H1 (cell line): ENCODE results near the gene ABCA13. TPM values are rescaled to one million over a fixed set of nuclear protein-coding genes. Genes with fewer than 3 reads are reported as not detected.

Source experiments
- CTCF ChIA-PET: fragments of 300-600 bp; sonication (Branson Sonifier 250); formaldehyde crosslinking; loops from one replicate; lab custom pipeline; 2021; ENCODE audit not compliant: partially characterized antibody; lab: Charles Lee
- POLR2A ChIA-PET: fragments of 300-600 bp; sonication (Branson Sonifier 250); formaldehyde crosslinking; loops from one replicate; lab custom pipeline; 2021; ENCODE audit warnings: inconsistent platforms; ENCODE audit not compliant: partially characterized antibody; lab: Charles Lee
- DNase-seq, 2 experiments: peaks; one replicate each; pipeline versions ENCODE4 v3.0.0 to v3.0.0-alpha.2; 2010 to 2022; ENCODE audit warnings: low spot score in 2 of 2, low read depth in 1 of 2, mixed read lengths in 1 of 2
- FAIRE-seq: peaks from 2 replicates; lab custom pipeline; 2011; peaks lifted over from hg19 to GRCh38; lab: Jason Lieb, UNC
- H2AFZ ChIP-seq: 2 replicates; pipeline ENCODE4 v1.8.1; 2012; ENCODE audit warnings: low read length, inconsistent platforms
- H2AK5ac ChIP-seq: 2 replicates; pipeline ENCODE4 v1.6.1; 2013; ENCODE audit warnings: low read depth, low read length
- H2BK120ac ChIP-seq: replicated peaks from 2 replicates; pipeline ENCODE3; 2013; ENCODE audit warnings: low read depth, low read length, inconsistent platforms
- H2BK12ac ChIP-seq: 2 replicates; pipeline ENCODE4 v1.6.1; 2013; ENCODE audit warnings: low read depth, low read length
- H2BK15ac ChIP-seq: 2 replicates; pipeline ENCODE4 v1.6.1; 2013; ENCODE audit warnings: low read length
- H2BK20ac ChIP-seq: 2 replicates; pipeline ENCODE4 v1.6.1; 2013; ENCODE audit warnings: low read length
- H2BK5ac ChIP-seq: 2 replicates; pipeline ENCODE4 v1.6.1; 2013; ENCODE audit warnings: low read depth, low read length
- H3K14ac ChIP-seq: 2 replicates; pipeline ENCODE4 v1.6.1; 2013; ENCODE audit warnings: inconsistent platforms; ENCODE audit not compliant: insufficient read length
- H3K18ac ChIP-seq: 2 replicates; pipeline ENCODE4 v1.6.1; 2013; ENCODE audit warnings: low read length; ENCODE audit errors: extremely low read depth
- H3K23ac ChIP-seq: 2 replicates; pipeline ENCODE4 v1.6.1; 2013; ENCODE audit warnings: inconsistent platforms; ENCODE audit not compliant: insufficient read length
- H3K23me2 ChIP-seq: 2 replicates; pipeline ENCODE4 v1.6.1; 2013; ENCODE audit warnings: low read depth, low read length
- H3K27ac ChIP-seq: 2 replicates; pipeline ENCODE4 v1.6.1; 2011; ENCODE audit warnings: low read depth, low read length, inconsistent platforms
- H3K27me3 ChIP-seq, 4 experiments: replicated peaks in 1 of 4; 1 replicate in 1 of 4; 2 replicates in 3 of 4; pipeline versions ENCODE4 v1.6.1 to v1.8.1; 2011 to 2013; ENCODE audit warnings: low read length in 3 of 4, mild to moderate bottlenecking in 3 of 4, inconsistent platforms in 2 of 4, mixed read lengths in 2 of 4, moderate library complexity in 1 of 4; ENCODE audit not compliant: control insufficient read depth in 3 of 4, insufficient read depth in 3 of 4; ENCODE audit errors: extremely low read depth in 1 of 4
- H3K36me3 ChIP-seq, 4 experiments: 2 replicates each; pipeline versions ENCODE4 v1.6.1 to v1.8.1; 2011 to 2013; ENCODE audit warnings: mild to moderate bottlenecking in 4 of 4, low read length in 3 of 4, moderate library complexity in 2 of 4, control low read depth in 1 of 4, inconsistent platforms in 1 of 4; ENCODE audit not compliant: insufficient read depth in 4 of 4, control insufficient read depth in 2 of 4
- H3K4ac ChIP-seq: replicated peaks from 2 replicates; pipeline ENCODE3; 2013; ENCODE audit warnings: low read length, low read depth, mixed read lengths, inconsistent platforms; ENCODE audit not compliant: insufficient read length
- H3K4me1 ChIP-seq, 4 experiments: replicated peaks in 1 of 4; 1 replicate in 1 of 4; 2 replicates in 3 of 4; pipeline versions ENCODE4 v1.6.1 to v1.8.1; 2011 to 2013; ENCODE audit warnings: low read length in 3 of 4, inconsistent platforms in 2 of 4, mixed read lengths in 1 of 4; ENCODE audit not compliant: insufficient read depth in 4 of 4, control insufficient read depth in 3 of 4
- H3K4me2 ChIP-seq, 2 experiments: 2 replicates each; pipeline versions ENCODE4 v1.6.1 to v1.8.1; 2011 to 2013; ENCODE audit warnings: low read depth in 2 of 2, low read length in 2 of 2, control low read depth in 1 of 2, inconsistent platforms in 1 of 2, mild to moderate bottlenecking in 1 of 2; ENCODE audit not compliant: insufficient read depth in 1 of 2
- H3K4me3 ChIP-seq, 4 experiments: fragments of 200-600, 300-600 bp in 1 of 4; sonication (generic), shearing (Covaris generic), sonication (Bioruptor Twin) in 1 of 4; 2 replicates each; pipeline versions ENCODE4 v1.5.1 to v1.8.1; 2011 to 2016; ENCODE audit warnings: low read length in 4 of 4, low read depth in 3 of 4, control low read depth in 2 of 4, inconsistent platforms in 2 of 4, mild to moderate bottlenecking in 2 of 4, mixed read lengths in 1 of 4, moderate library complexity in 1 of 4; ENCODE audit not compliant: insufficient read depth in 2 of 4; ENCODE audit errors: extremely low read depth in 1 of 4
- H3K56ac ChIP-seq: replicated peaks from 2 replicates; pipeline ENCODE3; 2013; ENCODE audit warnings: low read depth, mild to moderate bottlenecking, mixed read lengths, low read length, inconsistent platforms; ENCODE audit not compliant: insufficient read length
- H3K79me1 ChIP-seq: 2 replicates; pipeline ENCODE4 v1.6.1; 2013; ENCODE audit warnings: low read depth, low read length, control low read depth
- H3K79me2 ChIP-seq, 2 experiments: 2 replicates each; pipeline versions ENCODE4 v1.6.1 to v1.8.1; 2012 to 2013; ENCODE audit warnings: low read length in 2 of 2, mild to moderate bottlenecking in 2 of 2, inconsistent platforms in 1 of 2; ENCODE audit not compliant: insufficient read depth in 2 of 2, control insufficient read depth in 1 of 2
- H3K9ac ChIP-seq, 4 experiments: replicated peaks in 1 of 4; 1 replicate in 1 of 4; 2 replicates in 3 of 4; pipeline versions ENCODE4 v1.6.1 to v1.8.1; 2011 to 2013; ENCODE audit warnings: low read depth in 3 of 4, low read length in 3 of 4, control low read depth in 2 of 4, mild to moderate bottlenecking in 2 of 4, moderate library complexity in 2 of 4, inconsistent platforms in 1 of 4; ENCODE audit errors: extremely low read depth in 1 of 4
- H3K9me3 ChIP-seq, 2 experiments: 2 replicates each; pipeline versions ENCODE4 v1.6.1 to v1.8.1; 2012 to 2013; ENCODE audit warnings: mild to moderate bottlenecking in 2 of 2, moderate library complexity in 2 of 2, control low read depth in 1 of 2, inconsistent platforms in 1 of 2, low read depth in 1 of 2, low read length in 1 of 2, mixed read lengths in 1 of 2; ENCODE audit not compliant: insufficient read depth in 2 of 2
- H4K20me1 ChIP-seq, 2 experiments: replicated peaks in 1 of 2; 2 replicates each; pipeline versions ENCODE3 to v1.8.1; 2011 to 2013; ENCODE audit warnings: inconsistent platforms in 2 of 2, low read length in 2 of 2, mild to moderate bottlenecking in 1 of 2; ENCODE audit not compliant: insufficient read depth in 2 of 2, control insufficient read depth in 1 of 2
- H4K5ac ChIP-seq: 2 replicates; pipeline ENCODE4 v1.6.1; 2013; ENCODE audit warnings: low read length, low read depth, mixed read lengths, inconsistent platforms; ENCODE audit not compliant: insufficient read length
- H4K8ac ChIP-seq: 2 replicates; pipeline ENCODE4 v1.8.0; 2013; ENCODE audit warnings: mild to moderate bottlenecking, moderate library complexity, low read length, inconsistent platforms; ENCODE audit not compliant: insufficient read depth; ENCODE audit errors: extremely low read depth
- H4K91ac ChIP-seq: replicated peaks from 2 replicates; pipeline ENCODE3; 2013; ENCODE audit warnings: low read length, mixed read lengths, inconsistent platforms; ENCODE audit not compliant: insufficient read length
- EGR1 ChIP-seq: IDR thresholded peaks from 2 replicates; pipeline ENCODE4 v1.6.1; 2011; ENCODE audit warnings: low read depth, low read length, borderline replicate concordance
- MAX ChIP-seq: IDR thresholded peaks from 2 replicates; pipeline ENCODE4 v1.6.1; 2012; ENCODE audit warnings: inconsistent platforms
- RFX5 ChIP-seq: IDR thresholded peaks from 2 replicates; pipeline ENCODE4 v1.6.1; 2011; ENCODE audit warnings: low read depth, low read length, improper control_type of control experiment, borderline replicate concordance
- SP4 ChIP-seq: IDR thresholded peaks from 2 replicates; pipeline ENCODE4 v1.6.1; 2012; ENCODE audit warnings: low read length, inconsistent platforms
- TAF7 ChIP-seq: optimal IDR thresholded peaks from 2 replicates; pipeline ENCODE3; 2011; ENCODE audit warnings: low read depth, mild to moderate bottlenecking, inconsistent platforms, low read length, moderate library complexity, borderline replicate concordance
- TBP ChIP-seq: IDR thresholded peaks from 2 replicates; pipeline ENCODE4 v1.6.1; 2011; ENCODE audit warnings: low read depth, low read length, improper control_type of control experiment
- YY1 ChIP-seq: IDR thresholded peaks from 2 replicates; pipeline ENCODE4 v1.6.1; 2011; ENCODE audit warnings: low read depth, mild to moderate bottlenecking, low read length
- WGBS, 2 experiments: shearing (Covaris generic) in 1 of 2; methylation state at CpG; one replicate each; pipeline versions ENCODE4 v1.1.6 to v1.1.7; 2013 to 2015; ENCODE audit warnings: low lambda C conversion rate in 2 of 2, mixed read lengths in 2 of 2, inconsistent platforms in 1 of 2, low coverage in 1 of 2, missing lambda C conversion rate in 1 of 2; ENCODE audit not compliant: insufficient replicate concordance in 2 of 2, insufficient coverage in 1 of 2, insufficient read length in 1 of 2; ENCODE audit errors: extremely low coverage in 1 of 2, missing lambda C conversion rate in 1 of 2; 5-methylcytosine and 5-hydroxymethylcytosine counted together
- polyA plus RNA-seq, 7 experiments: library from polyadenylated mRNA; depleted of rRNA in 3 of 7; stranded (reverse) in 5 of 7; unstranded in 2 of 7; fragments of >200 nt in 5 of 7; fragments of 200-250 nt in 2 of 7; gene quantifications; 1 replicate in 5 of 7; 2 replicates in 1 of 7; 4 replicates in 1 of 7; pipeline versions ENCODE4 v1.2.1 to v1.2.3, GENCODE V29; 2011 to 2013; ENCODE audit warnings: missing spikeins in 2 of 7, mixed read lengths in 2 of 7
- total RNA-seq: library from RNA; stranded (reverse); fragmentation: NEBNext Ultra II Directional; extraction: Animal tissue kit (Norgen Biotek cat#: 25700); gene quantifications from 2 replicates; pipeline ENCODE4 v1.2.1, GENCODE V29; 2021

The ABCA13 gene
- total and polyA plus RNA-seq, 2 of the 8 experiments (the other 6 are each of a cell fraction or from before 2014, with no cell fraction given) = 0.07 to 0.09 TPM

- H3K79me2 ChIP-seq = no peaks in the 10 kb centered on the region
- H2AK5ac ChIP-seq = no peak overlapping the region
- H3K14ac ChIP-seq = no peak overlapping the region
- H2BK20ac ChIP-seq = no peak overlapping the region
- H3K56ac ChIP-seq = no peak overlapping the region
- H2BK12ac ChIP-seq = no peak overlapping the region
- no peaks in the 10 kb centered on the region for H3K36me3 ChIP-seq
- no peak overlapping the region for H3K23ac ChIP-seq
- no peaks in the 10 kb centered on the region for H4K20me1 ChIP-seq
- TF ChIP-seq TAF7 (no peak), MAX (no peak), TBP (no peak), SP4 (no peak), RFX5 (no peak), YY1 (no peak), EGR1 (no peak)
- H3K4me2 ChIP-seq = no peak overlapping the region
- H4K8ac ChIP-seq = no peak overlapping the region
- POLR2A ChIA-PET = no interaction called here
- H3K18ac ChIP-seq = no peak overlapping the region
- H3K27me3 ChIP-seq = no peaks in the 10 kb centered on the region
- CTCF ChIA-PET = no interaction called here
- DNase-seq (no peak), FAIRE-seq (no peak)
- no peak overlapping the region for H2BK15ac ChIP-seq
- no peak overlapping the region for H2BK5ac ChIP-seq
- no peak overlapping the region for H2BK120ac ChIP-seq
- H3K4me3 ChIP-seq = no peak overlapping the region
- no peak overlapping the region for H2AFZ ChIP-seq
- H3K27ac ChIP-seq = no peak overlapping the region
- no peaks in the 10 kb centered on the region for H3K23me2 ChIP-seq
- no peak overlapping the region for H3K9ac ChIP-seq
- WGBS, 2 experiments = 86% methylated on average over 4 of the region's 4 CpGs; no CpG with 5 or more reads in 1 of the 2 experiments
- no peaks in the 10 kb centered on the region for H3K79me1 ChIP-seq
- H3K4ac ChIP-seq = no peak overlapping the region
- H3K4me1 ChIP-seq = no peaks in the 10 kb centered on the region
- no peaks in the 10 kb centered on the region for H3K9me3 ChIP-seq
- H4K91ac ChIP-seq = no peak overlapping the region
- H4K5ac ChIP-seq = no peak overlapping the region
Measured at GRCh38 chr7:48366096-48366495, 194.8 kb downstream of the ABCA13 start.
